Neural cell (in vitro differentiated cells): ENCODE data around the gene SMIM10. TPM values are rescaled to one million over a fixed set of nuclear protein-coding genes. Genes with fewer than 3 reads are reported as not detected.
"Not testable (repeated sequence)": the region's sequence is repeated elsewhere in the genome, so short reads cannot be mapped to it uniquely, and the experiment has no call there.

ENCODE experiments used
- H2AFZ ChIP-seq: fragments of 200-600, 300-800 bp; sonication (generic), shearing (Covaris generic); 2 replicates; pipeline ENCODE4 v1.6.0; 2014; ENCODE audit warnings: low read depth, mild to moderate bottlenecking, antibody characterized with exemption, low read length, moderate library complexity
- H3F3A ChIP-seq: fragments of 200-600 bp; shearing (Covaris generic); 2 replicates; pipeline ENCODE4 v1.6.1; 2016; ENCODE audit warnings: mild to moderate bottlenecking, moderate library complexity, mixed read lengths, antibody characterized with exemption, low read length; ENCODE audit not compliant: insufficient read depth, poor library complexity, severe bottlenecking
- H3K27ac ChIP-seq: fragments of 200-600, 300-800 bp; sonication (generic), shearing (Covaris generic); 2 replicates; pipeline ENCODE4 v1.5.1; 2014; ENCODE audit warnings: mild to moderate bottlenecking, low read length, moderate library complexity
- H3K27me3 ChIP-seq: fragments of 300-800, 200-600 bp; sonication (generic), shearing (Covaris generic); 2 replicates; pipeline ENCODE4 v1.6.0; 2014; ENCODE audit warnings: mild to moderate bottlenecking, low read depth, low read length, moderate library complexity; ENCODE audit not compliant: insufficient read depth
- H3K36me3 ChIP-seq: fragments of 300-800, 200-600 bp; sonication (generic), shearing (Covaris generic); 2 replicates; pipeline ENCODE4 v1.5.1; 2014; ENCODE audit warnings: mild to moderate bottlenecking, antibody characterized with exemption, low read length, moderate library complexity; ENCODE audit not compliant: insufficient read depth
- H3K4me2 ChIP-seq: fragments of 300-800, 200-600 bp; sonication (generic), shearing (Covaris generic); 2 replicates; pipeline ENCODE4 v1.6.0; 2014; ENCODE audit warnings: mild to moderate bottlenecking, low read length
- H3K4me3 ChIP-seq: fragments of 300-800, 200-600 bp; sonication (generic), shearing (Covaris generic); 2 replicates; pipeline ENCODE4 v1.5.1; 2014; ENCODE audit warnings: mild to moderate bottlenecking, low read length, moderate library complexity
- H3K79me2 ChIP-seq: fragments of 200-600 bp; shearing (Covaris generic); replicated peaks from 2 replicates; pipeline ENCODE4 v1.6.0; 2014; ENCODE audit warnings: mild to moderate bottlenecking, low read length, moderate library complexity; ENCODE audit not compliant: insufficient read depth
- H3K9ac ChIP-seq: fragments of 300-800, 200-600 bp; sonication (generic), shearing (Covaris generic); 2 replicates; pipeline ENCODE4 v1.6.1; 2016; ENCODE audit warnings: mild to moderate bottlenecking, low read length, mixed read lengths
- H3K9me2 ChIP-seq: fragments of 200-600 bp; shearing (Covaris generic); 2 replicates; pipeline ENCODE4 v1.6.1; 2016; ENCODE audit warnings: mild to moderate bottlenecking, low read length, mixed read lengths; ENCODE audit not compliant: insufficient read depth
- H3K9me3 ChIP-seq: fragments of 200-600, 300-800 bp; sonication (generic), shearing (Covaris generic); 2 replicates; pipeline ENCODE4 v1.6.1; 2016; ENCODE audit warnings: mild to moderate bottlenecking, mixed run types, low read length, moderate library complexity, mixed read lengths
- H4K20me1 ChIP-seq: fragments of 200-600 bp; shearing (Covaris generic); 2 replicates; pipeline ENCODE4 v1.6.1; 2016; ENCODE audit warnings: mild to moderate bottlenecking, mixed run types; ENCODE audit not compliant: insufficient read depth
- EP300 ChIP-seq: fragments of 450-650 bp; conservative IDR thresholded peaks from 2 replicates; pipeline ENCODE4 v1.6.1; 2014; ENCODE audit warnings: antibody characterized with exemption, mild to moderate bottlenecking, moderate library complexity; ENCODE audit not compliant: poor library complexity, severe bottlenecking
- EZH2 ChIP-seq: fragments of 200-600, 300-800 bp; shearing (Covaris generic), sonication (generic); IDR thresholded peaks from 2 replicates; pipeline ENCODE4 v1.6.1; 2014; ENCODE audit warnings: antibody characterized with exemption, low read length, borderline replicate concordance, mild to moderate bottlenecking; ENCODE audit not compliant: insufficient read depth, poor library complexity, severe bottlenecking
- MXI1 ChIP-seq: fragments of 450-650 bp; conservative IDR thresholded peaks from 2 replicates; pipeline ENCODE4 v1.6.1; 2014; ENCODE audit warnings: antibody characterized with exemption, mild to moderate bottlenecking; ENCODE audit not compliant: poor library complexity, severe bottlenecking
- POLR2AphosphoS5 ChIP-seq: IDR thresholded peaks from 2 replicates; pipeline ENCODE4 v1.6.1; 2012
- RAD21 ChIP-seq: fragments of 450-650 bp; conservative IDR thresholded peaks from 2 replicates; pipeline ENCODE4 v1.6.1; 2014; ENCODE audit warnings: antibody characterized with exemption, mild to moderate bottlenecking, moderate library complexity
- SMC3 ChIP-seq: fragments of 450-650 bp; conservative IDR thresholded peaks from 2 replicates; pipeline ENCODE4 v1.6.1; 2014; ENCODE audit warnings: antibody characterized with exemption, mild to moderate bottlenecking, moderate library complexity; ENCODE audit not compliant: poor library complexity
- TAF1 ChIP-seq: IDR thresholded peaks from 2 replicates; pipeline ENCODE4 v1.6.1; 2012; ENCODE audit warnings: low read depth
- polyA plus RNA-seq: library from polyadenylated mRNA; depleted of rRNA; stranded (reverse); fragments of >200 nt; gene quantifications from 2 replicates; pipeline ENCODE4 v1.2.3, GENCODE V29; 2014
- TF ChIP-seq, protein P1 (sequence below): fragments of 450-650 bp; IDR thresholded peaks from 2 replicates; pipeline ENCODE4 v1.5.1; 2014; ENCODE audit warnings: antibody characterized with exemption, mild to moderate bottlenecking, moderate library complexity; ENCODE audit not compliant: poor library complexity, severe bottlenecking
- TF ChIP-seq, protein P2 (sequence below): IDR thresholded peaks from 2 replicates; pipeline ENCODE4 v1.6.1; 2012; ENCODE audit warnings: borderline replicate concordance

The SMIM10 gene
- polyA plus RNA-seq, 1 donor from 2014 or later, result not detected

DNA sequence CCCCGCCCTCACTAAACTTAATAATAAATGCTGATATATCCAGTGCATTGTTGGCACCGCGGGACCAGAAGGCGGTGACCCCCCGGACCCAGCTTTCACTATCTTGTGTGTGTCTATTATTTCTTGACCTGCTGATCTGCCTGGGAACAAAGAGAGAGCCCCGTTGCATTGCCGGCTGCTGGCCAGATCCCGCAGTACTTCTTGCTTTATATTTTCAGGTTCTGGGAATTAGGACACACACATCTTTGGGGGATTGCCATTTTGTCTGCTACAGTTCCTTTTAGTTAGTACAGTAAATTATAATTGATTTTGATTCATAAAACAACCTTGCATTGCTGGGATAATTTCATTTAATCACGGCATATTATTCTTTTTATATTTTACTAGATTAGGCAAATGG is 33.7 kb downstream of the SMIM10 start:
- TF ChIP-seq EZH2 (no peak), RAD21 (no peak), TAF1 (no peak), EP300 (no peak), SMC3 (no peak), MXI1 (no peak), POLR2AphosphoS5 (no peak)
- TF ChIP-seq, protein P1, sequence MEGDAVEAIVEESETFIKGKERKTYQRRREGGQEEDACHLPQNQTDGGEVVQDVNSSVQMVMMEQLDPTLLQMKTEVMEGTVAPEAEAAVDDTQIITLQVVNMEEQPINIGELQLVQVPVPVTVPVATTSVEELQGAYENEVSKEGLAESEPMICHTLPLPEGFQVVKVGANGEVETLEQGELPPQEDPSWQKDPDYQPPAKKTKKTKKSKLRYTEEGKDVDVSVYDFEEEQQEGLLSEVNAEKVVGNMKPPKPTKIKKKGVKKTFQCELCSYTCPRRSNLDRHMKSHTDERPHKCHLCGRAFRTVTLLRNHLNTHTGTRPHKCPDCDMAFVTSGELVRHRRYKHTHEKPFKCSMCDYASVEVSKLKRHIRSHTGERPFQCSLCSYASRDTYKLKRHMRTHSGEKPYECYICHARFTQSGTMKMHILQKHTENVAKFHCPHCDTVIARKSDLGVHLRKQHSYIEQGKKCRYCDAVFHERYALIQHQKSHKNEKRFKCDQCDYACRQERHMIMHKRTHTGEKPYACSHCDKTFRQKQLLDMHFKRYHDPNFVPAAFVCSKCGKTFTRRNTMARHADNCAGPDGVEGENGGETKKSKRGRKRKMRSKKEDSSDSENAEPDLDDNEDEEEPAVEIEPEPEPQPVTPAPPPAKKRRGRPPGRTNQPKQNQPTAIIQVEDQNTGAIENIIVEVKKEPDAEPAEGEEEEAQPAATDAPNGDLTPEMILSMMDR, result no peak
- TF ChIP-seq, protein P2, sequence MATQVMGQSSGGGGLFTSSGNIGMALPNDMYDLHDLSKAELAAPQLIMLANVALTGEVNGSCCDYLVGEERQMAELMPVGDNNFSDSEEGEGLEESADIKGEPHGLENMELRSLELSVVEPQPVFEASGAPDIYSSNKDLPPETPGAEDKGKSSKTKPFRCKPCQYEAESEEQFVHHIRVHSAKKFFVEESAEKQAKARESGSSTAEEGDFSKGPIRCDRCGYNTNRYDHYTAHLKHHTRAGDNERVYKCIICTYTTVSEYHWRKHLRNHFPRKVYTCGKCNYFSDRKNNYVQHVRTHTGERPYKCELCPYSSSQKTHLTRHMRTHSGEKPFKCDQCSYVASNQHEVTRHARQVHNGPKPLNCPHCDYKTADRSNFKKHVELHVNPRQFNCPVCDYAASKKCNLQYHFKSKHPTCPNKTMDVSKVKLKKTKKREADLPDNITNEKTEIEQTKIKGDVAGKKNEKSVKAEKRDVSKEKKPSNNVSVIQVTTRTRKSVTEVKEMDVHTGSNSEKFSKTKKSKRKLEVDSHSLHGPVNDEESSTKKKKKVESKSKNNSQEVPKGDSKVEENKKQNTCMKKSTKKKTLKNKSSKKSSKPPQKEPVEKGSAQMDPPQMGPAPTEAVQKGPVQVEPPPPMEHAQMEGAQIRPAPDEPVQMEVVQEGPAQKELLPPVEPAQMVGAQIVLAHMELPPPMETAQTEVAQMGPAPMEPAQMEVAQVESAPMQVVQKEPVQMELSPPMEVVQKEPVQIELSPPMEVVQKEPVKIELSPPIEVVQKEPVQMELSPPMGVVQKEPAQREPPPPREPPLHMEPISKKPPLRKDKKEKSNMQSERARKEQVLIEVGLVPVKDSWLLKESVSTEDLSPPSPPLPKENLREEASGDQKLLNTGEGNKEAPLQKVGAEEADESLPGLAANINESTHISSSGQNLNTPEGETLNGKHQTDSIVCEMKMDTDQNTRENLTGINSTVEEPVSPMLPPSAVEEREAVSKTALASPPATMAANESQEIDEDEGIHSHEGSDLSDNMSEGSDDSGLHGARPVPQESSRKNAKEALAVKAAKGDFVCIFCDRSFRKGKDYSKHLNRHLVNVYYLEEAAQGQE, result no peak
- Histone ChIP-seq H3K4me2 (no peak overlapping the region), H3K4me3 (no peak overlapping the region), H3K9ac (no peak overlapping the region), H3K36me3 (no peaks in the 10 kb centered on the region), H3K9me2 (no peaks in the 10 kb centered on the region), H3K9me3 (no peaks in the 10 kb centered on the region), H3K79me2 (no peaks in the 10 kb centered on the region), H3K27me3 (no peaks in the 10 kb centered on the region), H3K27ac (no peak overlapping the region), H3F3A (no peaks in the 10 kb centered on the region), H2AFZ (no peak overlapping the region), H4K20me1 (no peaks in the 10 kb centered on the region)

DNA sequence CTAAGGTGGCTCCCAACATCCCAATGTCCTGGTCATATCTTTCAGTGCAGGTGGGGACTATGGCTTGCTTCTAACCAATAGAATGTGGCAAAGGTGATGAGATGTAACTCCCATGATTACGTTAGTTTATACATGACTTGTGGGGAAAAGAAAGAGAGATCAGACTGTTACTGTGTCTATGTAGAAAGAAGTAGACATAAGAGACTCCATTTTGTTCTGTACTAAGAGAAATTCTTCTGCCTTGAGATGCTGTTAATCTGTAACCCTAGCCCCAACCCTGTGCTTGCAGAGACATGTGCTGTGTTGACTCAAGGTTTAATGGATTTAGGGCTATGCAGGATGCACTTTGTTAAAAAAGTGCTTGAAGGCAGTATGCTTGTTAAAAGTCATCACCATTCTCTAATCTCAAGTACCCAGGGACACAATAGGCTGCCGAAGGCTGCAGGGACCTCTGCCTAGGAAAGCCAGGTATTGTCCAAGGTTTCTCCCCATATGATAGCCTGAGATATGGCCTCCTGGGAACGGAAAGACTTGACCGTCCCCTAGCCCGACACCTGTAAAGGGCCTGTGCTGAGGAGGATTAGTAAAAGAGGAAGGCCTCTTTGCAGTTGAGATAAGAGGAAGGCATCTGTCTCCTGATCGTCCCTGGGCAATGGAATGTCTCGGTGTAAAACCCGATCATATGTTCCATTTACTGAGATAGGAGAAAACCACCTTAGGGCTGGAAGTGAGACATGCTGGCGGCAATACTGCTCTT is 39.6 kb downstream of the SMIM10 start:
- not testable (repeated sequence) for H3K9ac ChIP-seq, H4K20me1 ChIP-seq, H3K4me3 ChIP-seq, H3F3A ChIP-seq, H2AFZ ChIP-seq, H3K27me3 ChIP-seq, H3K27ac ChIP-seq, H3K36me3 ChIP-seq, H3K4me2 ChIP-seq, H3K9me3 ChIP-seq, H3K9me2 ChIP-seq
- H3K79me2 ChIP-seq, result peaks cover 10% of the 10 kb centered on the region

DNA sequence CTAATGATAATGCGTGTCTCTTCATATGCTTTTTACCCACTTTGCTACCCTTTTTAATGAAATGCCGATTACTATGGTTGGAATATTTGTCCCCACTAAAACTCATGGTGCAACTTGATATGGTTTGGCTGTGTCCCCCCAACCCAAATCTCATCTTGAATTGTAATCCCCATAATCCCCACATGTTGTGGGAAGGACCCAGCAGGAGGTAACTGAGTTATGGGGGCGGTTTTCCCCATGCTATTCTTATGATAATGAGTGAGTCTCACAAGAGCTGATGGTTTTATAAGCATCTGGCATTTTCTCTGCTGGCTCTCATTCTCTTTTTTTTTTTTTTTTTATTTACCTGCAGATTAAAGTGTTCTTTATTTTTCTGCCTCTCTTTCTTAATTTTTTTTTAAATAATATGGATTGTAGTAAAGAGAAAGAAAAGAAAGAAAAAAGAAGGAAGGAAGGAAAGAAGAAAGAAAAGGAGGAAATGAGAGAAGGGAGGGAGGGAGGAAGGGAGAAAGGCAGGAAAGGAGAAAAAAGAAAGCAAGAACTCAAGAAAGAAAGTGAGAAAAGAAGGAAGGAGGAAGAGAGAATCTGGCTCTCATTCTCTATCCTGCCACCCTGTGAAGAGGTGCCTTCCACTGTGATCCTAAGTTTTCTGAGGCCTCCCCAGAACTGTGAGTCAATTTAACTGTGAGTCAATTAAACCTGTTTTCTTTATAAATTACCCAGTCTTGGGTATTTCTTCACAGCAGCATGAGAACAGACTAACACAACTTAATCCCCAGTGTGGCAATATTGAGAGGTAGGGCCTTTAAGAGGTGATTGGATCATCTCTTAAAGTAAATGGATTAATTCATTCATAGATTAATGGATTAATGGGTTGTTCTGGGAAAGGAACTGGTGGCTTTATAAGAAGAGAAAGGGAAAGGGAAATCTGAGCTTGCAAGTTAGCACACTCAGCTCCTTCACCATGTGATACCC is 50.6 kb downstream of the SMIM10 start:
- not testable (repeated sequence) for H3K9me2 ChIP-seq, H3F3A ChIP-seq, H3K9me3 ChIP-seq, H3K79me2 ChIP-seq, H3K36me3 ChIP-seq, H3K27me3 ChIP-seq, H3K4me3 ChIP-seq, H2AFZ ChIP-seq, H3K27ac ChIP-seq, H3K9ac ChIP-seq, H3K4me2 ChIP-seq, H4K20me1 ChIP-seq
